Thoracic aorta (tissue), 2 donors: ENCODE data around the gene PSG11. TPM values are rescaled to one million over a fixed set of nuclear protein-coding genes. Genes with fewer than 3 reads are reported as not detected.
"Not testable (repeated sequence)": the region's sequence is repeated elsewhere in the genome, so short reads cannot be mapped to it uniquely, and the experiment has no call there.

Source experiments
- ATAC-seq: fragments of 150-250 bp; one replicate; pipeline ENCODE4 v1.8.0; 2017; ENCODE audit warnings: low read depth; ENCODE audit not compliant: insufficient number of reproducible peaks, low FRiP score
- DNase-seq: peaks from one replicate; pipeline ENCODE4 v3.0.0-alpha.2; 2020; ENCODE audit warnings: low spot score
- H3K27ac ChIP-seq, 2 donors: fragments of 200-600 bp; sonication (generic); 1 replicate in 1 of 2; 2 replicates in 1 of 2; pipeline ENCODE4 v1.5.1; 2016; ENCODE audit warnings: mild to moderate bottlenecking in 2 of 2, moderate library complexity in 2 of 2
- H3K27me3 ChIP-seq: fragments of 200-600 bp; sonication (generic); replicated peaks from 2 replicates; pipeline ENCODE4 v1.6.0; 2016; ENCODE audit warnings: mild to moderate bottlenecking; ENCODE audit not compliant: insufficient read depth
- H3K36me3 ChIP-seq: fragments of 200-600 bp; sonication (generic); one replicate; pipeline ENCODE4 v1.5.1; 2016
- H3K4me1 ChIP-seq, 2 donors: fragments of 200-600 bp; sonication (generic); 1 replicate in 1 of 2; 2 replicates in 1 of 2; pipeline versions ENCODE4 v1.5.1 to v1.6.0; 2016; ENCODE audit warnings: low read depth in 2 of 2, mild to moderate bottlenecking in 1 of 2; ENCODE audit not compliant: control insufficient read depth in 1 of 2
- H3K4me3 ChIP-seq: fragments of 200-600 bp; sonication (generic); 2 replicates; pipeline ENCODE4 v1.5.1; 2016; ENCODE audit warnings: mild to moderate bottlenecking
- H3K9me3 ChIP-seq: fragments of 200-600 bp; sonication (generic); 2 replicates; pipeline ENCODE4 v1.5.1; 2016
- total RNA-seq, 2 donors: library from RNA; depleted of rRNA; stranded (reverse); fragments of >200 nt; gene quantifications; one replicate each; pipeline versions ENCODE4 v1.1.0 to v1.2.3, GENCODE V29; 2016

The PSG11 gene
- not detected for total RNA-seq

DNA sequence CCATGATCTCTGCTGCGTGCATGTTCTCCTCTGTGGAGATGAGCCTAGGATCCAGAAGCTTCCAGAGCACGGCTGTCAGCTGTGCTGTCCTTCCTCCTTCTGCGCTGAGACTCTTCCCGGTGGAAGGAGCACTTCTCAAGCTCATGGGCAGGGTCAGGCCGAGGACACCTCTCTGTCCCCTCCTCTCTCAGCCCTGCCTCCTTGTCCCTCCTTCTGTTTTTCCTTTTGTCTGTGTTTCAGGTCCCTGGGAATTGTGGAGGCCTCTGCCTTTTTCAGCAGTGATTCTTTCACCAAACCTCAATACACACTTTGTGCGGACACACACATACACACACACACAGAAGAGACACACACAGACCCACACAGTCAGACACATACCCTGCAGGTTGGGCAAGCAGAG lies at the start of gene PSG11:
PSG11 (minus strand) TSS at position 101 of the 400 bp plus-strand sequence; CDS start at position 4, 97 bp downstream.
- not testable (repeated sequence) for ATAC-seq, H3K27me3 ChIP-seq, H3K4me3 ChIP-seq, H3K4me1 ChIP-seq, DNase-seq, H3K36me3 ChIP-seq, H3K27ac ChIP-seq, H3K9me3 ChIP-seq

DNA sequence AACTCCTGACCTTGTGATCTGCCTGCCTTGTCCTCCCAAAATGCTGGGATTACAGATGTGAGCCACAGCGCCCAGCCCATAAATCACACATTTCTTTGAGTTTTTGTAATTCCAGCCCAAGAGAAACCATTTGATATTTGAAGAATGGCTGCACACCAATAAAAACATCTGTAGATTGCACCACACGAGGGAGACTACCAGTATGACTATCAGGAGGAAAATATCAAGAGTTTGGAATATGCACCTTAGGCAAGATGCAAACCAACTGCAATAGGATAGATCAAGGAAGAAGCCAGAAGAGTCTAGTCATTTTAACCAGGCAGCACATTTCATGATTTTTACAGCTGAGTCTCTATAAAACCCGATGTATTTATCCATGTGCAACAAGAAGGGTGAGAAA lies 36.1 kb upstream of the PSG11 start:
- not testable (repeated sequence) for DNase-seq, H3K27me3 ChIP-seq, H3K9me3 ChIP-seq, H3K4me1 ChIP-seq, H3K27ac ChIP-seq, ATAC-seq, H3K4me3 ChIP-seq, H3K36me3 ChIP-seq

DNA sequence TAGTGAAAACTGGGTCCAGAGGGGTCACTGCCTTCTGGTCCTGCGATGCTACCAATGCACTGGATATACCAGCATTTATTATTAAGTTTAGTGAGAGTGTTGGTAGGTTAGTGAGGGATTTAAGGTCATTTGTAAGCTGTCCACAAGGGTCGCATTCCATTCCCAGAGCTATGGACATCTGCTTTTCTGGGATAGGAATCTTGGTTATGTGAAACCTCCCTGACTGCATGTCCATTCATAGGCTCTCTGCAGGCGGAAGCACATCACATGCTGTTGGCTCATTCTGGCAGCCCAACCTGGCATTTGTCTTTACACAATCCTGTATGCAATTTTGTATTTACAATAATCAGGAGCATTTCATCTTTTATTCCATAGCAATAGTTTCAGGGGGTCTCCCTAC lies 35.1 kb upstream of the PSG11 start:
- not testable (repeated sequence) for ATAC-seq, H3K4me3 ChIP-seq, H3K36me3 ChIP-seq, H3K27ac ChIP-seq, H3K9me3 ChIP-seq, H3K4me1 ChIP-seq, DNase-seq, H3K27me3 ChIP-seq

DNA sequence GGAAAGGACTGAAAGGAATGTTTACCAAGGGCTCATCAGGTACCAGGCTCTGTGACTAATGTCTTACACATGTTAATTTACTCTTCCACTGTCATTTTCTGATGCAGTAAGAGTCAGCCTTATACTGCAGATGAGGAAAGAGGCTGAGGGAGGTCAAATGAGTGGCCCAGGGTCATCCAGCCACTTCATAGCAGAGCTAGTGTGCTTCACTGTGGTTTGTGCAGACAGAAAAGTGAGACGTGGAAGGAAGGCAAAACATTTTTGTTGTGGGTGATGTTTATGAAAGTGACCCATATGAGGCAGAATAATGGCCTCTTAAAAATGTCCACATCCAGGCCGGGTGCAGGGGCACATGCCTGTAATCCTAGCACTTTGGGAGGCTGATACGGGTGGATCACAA lies 34.0 kb upstream of the PSG11 start:
- H3K27me3 ChIP-seq, ATAC-seq, H3K4me1 ChIP-seq, H3K27ac ChIP-seq, DNase-seq, H3K36me3 ChIP-seq, H3K4me3 ChIP-seq, H3K9me3 ChIP-seq: not testable (repeated sequence)

DNA sequence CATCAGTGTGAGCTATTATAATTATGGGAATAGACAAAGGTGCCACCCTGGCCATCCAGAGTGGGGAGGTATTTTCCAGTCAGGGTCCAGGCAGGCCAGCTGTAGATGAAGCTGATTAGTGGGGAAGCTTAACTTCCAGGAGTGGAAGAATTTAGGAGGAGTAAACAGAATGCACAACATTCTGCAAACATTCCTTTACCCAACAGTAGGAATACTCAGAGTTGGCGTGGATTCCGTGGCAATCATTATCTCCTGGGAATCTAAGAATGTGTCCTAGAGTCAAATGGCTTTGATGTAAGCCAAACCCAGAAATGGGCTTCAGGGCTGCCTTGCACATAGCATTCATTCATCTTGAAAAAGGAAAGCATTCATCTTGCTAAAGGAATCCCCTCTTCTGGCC lies 33.2 kb upstream of the PSG11 start:
- ATAC-seq, H3K27ac ChIP-seq, H3K27me3 ChIP-seq, H3K4me3 ChIP-seq, H3K36me3 ChIP-seq, H3K9me3 ChIP-seq, H3K4me1 ChIP-seq, DNase-seq: not testable (repeated sequence)

DNA sequence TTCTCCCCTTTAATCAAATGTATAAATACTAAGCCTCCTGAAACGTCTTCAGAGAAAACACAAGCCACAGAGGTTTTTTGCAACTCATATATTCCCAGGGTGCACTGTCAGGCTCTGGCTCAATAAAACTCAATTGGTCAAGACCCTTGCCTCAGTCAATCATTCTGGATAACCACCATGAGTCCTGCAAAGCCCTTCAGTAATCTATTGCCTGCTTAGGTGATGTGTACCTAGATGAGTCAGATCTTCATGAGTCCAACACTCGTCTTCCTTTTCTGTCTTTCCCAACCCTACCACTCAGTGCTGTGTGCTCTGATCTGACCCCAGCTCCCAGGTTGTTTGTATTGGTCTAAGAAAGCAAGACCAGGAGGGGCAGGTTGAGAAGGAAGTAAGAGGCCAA lies 32.2 kb upstream of the PSG11 start:
- ATAC-seq, H3K27ac ChIP-seq, H3K9me3 ChIP-seq, H3K36me3 ChIP-seq, H3K27me3 ChIP-seq, DNase-seq, H3K4me3 ChIP-seq, H3K4me1 ChIP-seq: not testable (repeated sequence)

DNA sequence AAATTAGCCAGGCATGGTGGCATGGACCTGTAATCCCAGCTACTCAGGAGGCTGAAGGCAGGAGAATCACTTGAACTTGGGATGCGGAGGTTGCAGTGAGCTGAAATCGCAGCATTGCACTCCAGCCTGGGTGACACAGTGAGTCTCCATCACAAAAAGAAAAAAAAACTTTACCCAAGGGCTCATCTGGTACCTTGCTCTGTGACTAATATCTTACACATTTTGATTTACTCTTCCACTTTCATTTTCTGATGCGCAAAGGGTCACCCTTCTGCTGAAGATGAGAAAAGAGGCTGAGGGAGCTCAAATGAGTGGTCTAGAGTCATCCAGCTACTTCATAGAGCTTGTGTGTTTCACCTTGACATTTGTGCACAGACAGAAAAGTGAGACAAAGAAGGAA lies 21.7 kb upstream of the PSG11 start:
- not testable (repeated sequence) for H3K27me3 ChIP-seq, H3K27ac ChIP-seq, H3K4me3 ChIP-seq, H3K36me3 ChIP-seq, DNase-seq, H3K9me3 ChIP-seq, H3K4me1 ChIP-seq, ATAC-seq

DNA sequence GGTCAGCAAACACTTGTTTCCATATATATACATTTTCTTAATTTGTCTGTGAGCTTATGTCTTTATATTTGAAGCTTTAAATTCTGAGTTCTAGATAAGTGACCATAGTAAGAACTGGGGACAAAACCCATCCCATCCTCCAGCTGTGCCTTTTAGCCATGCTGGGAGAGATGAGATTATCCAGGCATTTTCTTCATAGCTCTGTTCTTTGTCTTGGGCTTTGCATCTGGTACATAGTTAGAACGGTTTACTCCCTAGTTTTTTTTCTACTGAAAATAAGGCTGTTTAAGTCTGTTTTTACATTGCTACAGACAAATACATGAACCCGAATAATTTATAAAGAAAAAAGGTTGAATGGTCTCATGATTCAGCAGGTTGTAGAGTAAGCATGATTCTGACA lies 20.3 kb upstream of the PSG11 start:
- ATAC-seq, DNase-seq, H3K4me1 ChIP-seq, H3K36me3 ChIP-seq, H3K9me3 ChIP-seq, H3K4me3 ChIP-seq, H3K27ac ChIP-seq, H3K27me3 ChIP-seq: not testable (repeated sequence)

DNA sequence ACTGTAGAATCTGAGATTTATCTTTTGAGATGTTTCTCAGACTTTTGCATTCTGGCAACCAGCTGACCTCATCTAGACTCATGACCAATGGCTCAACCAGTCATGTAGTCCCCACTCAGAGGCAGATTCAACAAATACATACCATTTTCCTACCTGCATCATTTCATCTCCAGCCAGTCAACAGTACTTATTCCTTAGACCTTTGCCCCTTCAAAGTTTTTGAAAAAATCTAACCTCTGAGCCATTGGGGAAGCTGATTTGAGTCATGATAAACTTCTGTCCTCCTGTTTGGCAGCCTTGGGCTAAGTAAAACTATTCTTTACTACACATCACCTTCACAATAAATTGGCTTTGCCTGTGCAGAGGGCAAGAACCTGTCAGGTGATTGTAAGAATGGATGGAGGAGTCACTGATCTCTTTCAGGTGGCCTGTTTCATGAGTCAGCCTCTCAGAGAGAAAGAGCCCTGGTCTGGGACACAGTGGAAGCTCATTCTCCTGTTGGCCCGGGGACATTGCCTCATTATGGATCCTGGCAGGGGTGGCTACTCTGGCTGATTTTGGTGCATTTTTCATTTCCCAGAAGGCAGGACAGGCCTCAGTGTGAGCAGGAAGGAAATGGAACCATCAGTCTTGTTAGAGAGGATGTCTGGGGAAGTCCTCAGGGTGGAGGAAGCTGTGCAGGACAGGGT lies 17.4 kb upstream of the PSG11 start:
- not testable (repeated sequence) for H3K4me1 ChIP-seq, ATAC-seq, H3K27ac ChIP-seq, DNase-seq, H3K4me3 ChIP-seq, H3K36me3 ChIP-seq, H3K9me3 ChIP-seq, H3K27me3 ChIP-seq

DNA sequence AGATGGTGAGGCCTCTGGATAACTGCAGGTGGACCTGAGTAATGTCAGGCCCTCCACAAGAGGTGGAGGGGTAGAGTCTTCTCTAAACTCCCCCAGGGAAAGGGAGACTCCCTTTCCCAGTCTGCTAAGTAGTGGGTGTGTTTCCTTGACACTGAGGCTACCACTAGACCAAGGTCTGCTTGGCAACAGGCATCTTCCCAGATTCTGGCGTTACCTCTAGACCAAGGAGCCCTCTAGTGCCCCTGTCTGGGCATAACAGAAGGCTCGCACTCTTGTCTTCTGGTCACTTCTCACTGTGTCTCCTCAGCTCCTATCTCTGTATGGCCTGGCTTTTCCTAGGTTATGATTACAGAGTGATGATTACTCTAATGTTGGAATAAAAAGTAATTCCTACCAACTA lies 5.4 kb upstream of the PSG11 start:
- not testable (repeated sequence) for ATAC-seq

More for the DNA sequence above, 5.4 kb upstream of the PSG11 start:
- not testable (repeated sequence) for H3K36me3 ChIP-seq, H3K27ac ChIP-seq, DNase-seq, H3K4me1 ChIP-seq, H3K9me3 ChIP-seq, H3K27me3 ChIP-seq, H3K4me3 ChIP-seq
